DOHH2 (cell line): ENCODE measurements around the gene TMEM114.

ENCODE experiments used
- H3F3A ChIP-seq: fragments of 200-600 bp; sonication (generic), shearing (Covaris generic); 2 replicates; pipeline ENCODE4 v1.6.0; 2016; ENCODE audit warnings: antibody characterized with exemption, mild to moderate bottlenecking; ENCODE audit not compliant: control insufficient read depth, insufficient read depth
- H3K27ac ChIP-seq: fragments of 200-600 bp; sonication (generic); 2 replicates; pipeline ENCODE4 v1.5.1; 2014; ENCODE audit warnings: low read depth, mild to moderate bottlenecking, low read length, moderate library complexity
- H3K27me3 ChIP-seq: fragments of 200-600 bp; sonication (generic); 2 replicates; pipeline ENCODE4 v1.6.1; 2014; ENCODE audit warnings: mild to moderate bottlenecking, low read length, mixed read lengths; ENCODE audit not compliant: control insufficient read depth
- H3K36me3 ChIP-seq: fragments of 200-600 bp; sonication (generic); 2 replicates; pipeline ENCODE4 v1.6.1; 2014; ENCODE audit warnings: mild to moderate bottlenecking, low read length, moderate library complexity, mixed read lengths; ENCODE audit not compliant: control insufficient read depth
- H3K4me1 ChIP-seq: fragments of 200-600 bp; sonication (generic); 2 replicates; pipeline ENCODE4 v1.6.1; 2014; ENCODE audit warnings: mild to moderate bottlenecking, low read length, mixed read lengths; ENCODE audit not compliant: control insufficient read depth
- H3K4me2 ChIP-seq: fragments of 200-600 bp; sonication (generic); 2 replicates; pipeline ENCODE4 v1.6.0; 2014; ENCODE audit warnings: mild to moderate bottlenecking, low read length, moderate library complexity
- H3K4me3 ChIP-seq: fragments of 200-600 bp; sonication (generic); 2 replicates; pipeline ENCODE4 v1.5.1; 2014; ENCODE audit warnings: mild to moderate bottlenecking, low read length, mixed read lengths
- H3K79me2 ChIP-seq: fragments of 200-600 bp; sonication (generic); 2 replicates; pipeline ENCODE4 v1.6.1; 2014; ENCODE audit warnings: mild to moderate bottlenecking, low read length, mixed read lengths; ENCODE audit not compliant: control insufficient read depth
- H3K9me2 ChIP-seq: fragments of 200-600 bp; sonication (generic); replicated peaks from 2 replicates; pipeline ENCODE4 v1.6.1; 2014; ENCODE audit warnings: mild to moderate bottlenecking, low read length, mixed read lengths; ENCODE audit not compliant: control insufficient read depth
- H3K9me3 ChIP-seq: fragments of 200-600 bp; sonication (generic); 2 replicates; pipeline ENCODE4 v1.6.1; 2014; ENCODE audit warnings: antibody characterized with exemption, low read length, mixed read lengths; ENCODE audit not compliant: control insufficient read depth, insufficient read depth
- H4K20me1 ChIP-seq: fragments of 200-600 bp; sonication (generic); 2 replicates; pipeline ENCODE4 v1.6.0; 2014; ENCODE audit warnings: low read depth, mild to moderate bottlenecking, antibody characterized with exemption, low read length, moderate library complexity; ENCODE audit not compliant: control insufficient read depth, insufficient read depth
- CTCF ChIP-seq: fragments of 200-600 bp; sonication (generic); IDR thresholded peaks from one replicate; pipeline ENCODE4 v1.5.1; 2014; ENCODE audit warnings: antibody characterized with exemption, mild to moderate bottlenecking, low read depth, low read length; ENCODE audit not compliant: poor library complexity, severe bottlenecking
- EZH2phosphoT487 ChIP-seq: fragments of 200-600 bp; sonication (generic); IDR thresholded peaks from 2 replicates; pipeline ENCODE4 v1.6.1; 2017; ENCODE audit warnings: borderline replicate concordance, mild to moderate bottlenecking, antibody characterized with exemption, low read length, moderate library complexity, mixed read lengths

The TMEM114 gene

DNA sequence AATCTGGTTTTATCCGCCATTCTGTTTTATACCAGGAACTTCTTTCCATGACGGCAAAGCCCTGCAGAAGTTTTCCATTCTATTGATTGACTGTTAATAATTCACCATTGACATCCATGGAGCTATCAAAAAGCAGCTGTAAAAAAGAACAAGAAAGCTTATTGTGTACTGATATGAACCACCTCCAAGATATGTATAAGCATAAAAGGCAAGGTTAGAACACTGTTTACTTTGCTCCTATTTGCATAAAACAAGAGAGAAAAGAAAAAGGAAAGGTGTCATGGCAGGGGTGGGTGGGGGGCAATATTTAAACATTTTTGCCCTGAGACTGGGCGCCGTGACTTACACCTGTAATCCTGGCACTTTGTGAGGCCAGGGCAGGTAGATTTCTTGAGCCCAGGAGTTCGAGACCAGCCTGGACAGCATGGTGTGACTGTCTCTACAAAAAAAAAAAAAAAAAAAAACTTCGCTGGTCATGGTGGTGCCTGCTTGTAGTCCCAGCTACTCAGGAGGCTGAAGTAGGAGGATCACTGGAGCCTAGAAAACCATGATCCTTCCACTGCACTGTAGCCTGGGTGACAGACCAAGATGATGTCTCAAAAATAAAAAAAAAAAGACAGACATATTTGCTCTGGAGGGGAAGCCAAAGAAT, 52.5 kb downstream of the TMEM114 start:
- no peak overlapping the region for H3K4me2 ChIP-seq
- H3K27me3 ChIP-seq, result no peaks in the 10 kb centered on the region; the same call in 1 of the 2 replicates
- no peaks in the 10 kb centered on the region for H3K36me3 ChIP-seq
- no peak for TF ChIP-seq CTCF
- TF ChIP-seq EZH2phosphoT487, result no peak
- no peaks in the 10 kb centered on the region for H4K20me1 ChIP-seq
- H3K9me2 ChIP-seq, result no peaks in the 10 kb centered on the region
- H3F3A ChIP-seq, result no peaks in the 10 kb centered on the region
- no peak overlapping the region for H3K4me3 ChIP-seq
- 0 out of 2 replicates have a peak, but pooled peaks cover 5% of the 10 kb centered on the region for H3K4me1 ChIP-seq
- H3K9me3 ChIP-seq, result no peaks in the 10 kb centered on the region
- H3K27ac ChIP-seq, result no peak overlapping the region
- H3K79me2 ChIP-seq, result no peaks in the 10 kb centered on the region

DNA sequence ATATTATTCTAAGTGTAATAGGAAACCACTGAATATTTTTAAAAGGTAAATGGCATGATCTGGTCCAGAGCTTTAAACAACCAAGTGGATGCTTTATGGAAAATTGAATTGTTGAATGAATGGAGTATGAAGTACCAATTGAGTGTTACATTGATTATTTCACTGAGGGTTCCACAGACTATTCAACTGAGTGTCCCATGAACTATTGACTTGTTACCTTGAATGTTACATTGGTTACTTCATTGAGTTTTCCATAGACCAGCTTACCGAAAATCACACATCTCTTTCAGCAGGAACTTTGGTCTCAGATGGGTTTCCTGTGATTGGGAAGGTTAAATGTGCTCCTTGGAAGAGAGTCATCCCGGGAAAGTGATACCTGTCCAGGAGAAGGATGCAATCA, 56.8 kb downstream of the TMEM114 start:
- Histone ChIP-seq H3K4me3 (no peak overlapping the region), H3K4me1 (no peaks in the 10 kb centered on the region), H3K36me3 (no peaks in the 10 kb centered on the region), H4K20me1 (no peaks in the 10 kb centered on the region), H3K9me3 (no peaks in the 10 kb centered on the region), H3K27me3 (no peaks in the 10 kb centered on the region), H3K4me2 (no peak overlapping the region), H3F3A (no peaks in the 10 kb centered on the region), H3K27ac (no peak overlapping the region), H3K9me2 (no peaks in the 10 kb centered on the region), H3K79me2 (no peaks in the 10 kb centered on the region)
- TF ChIP-seq CTCF (no peak), EZH2phosphoT487 (no peak)

- H3K27ac ChIP-seq, result no peak overlapping the region
- TF ChIP-seq CTCF (no peak), EZH2phosphoT487 (no peak)
- H3F3A ChIP-seq, result no peaks in the 10 kb centered on the region
- H3K9me3 ChIP-seq, result no peaks in the 10 kb centered on the region
- no peaks in the 10 kb centered on the region for H3K36me3 ChIP-seq
- no peak overlapping the region for H3K4me3 ChIP-seq
- no peaks in the 10 kb centered on the region for H3K79me2 ChIP-seq
- no peaks in the 10 kb centered on the region for H3K9me2 ChIP-seq
- H4K20me1 ChIP-seq, result no peaks in the 10 kb centered on the region
- H3K4me2 ChIP-seq, result no peak overlapping the region
- no peaks in the 10 kb centered on the region for H3K27me3 ChIP-seq
- no peaks in the 10 kb centered on the region for H3K4me1 ChIP-seq
These were observed 59.4 kb downstream of the TMEM114 start for GRCh38 chr16:8530752-8531384.
